GM12878 (cell line): ENCODE data around the gene HOXB1. TPM values are rescaled to one million over a fixed set of nuclear protein-coding genes. Genes with fewer than 3 reads are reported as not detected.

Source experiments
- ATAC-seq: fragments of 200-7000 bp; cut with Tn5 transposase; 3 replicates; pipeline ENCODE4 v1.9.1; 2020; ENCODE audit warnings: mild to moderate bottlenecking, moderate library complexity
- BruUV-seq: library from RNA; stranded (reverse); fragments of 400-500 nt; replicated peaks from 2 replicates; lab custom pipeline; 2021; lab: Mats Ljungman, UMichigan
- CTCF ChIA-PET: fragments of 300-600 bp; sonication (Branson Sonifier 250); formaldehyde crosslinking; extraction: SDS; loops from one replicate; lab custom pipeline; 2021; ENCODE audit warnings: inconsistent platforms; lab: Yijun Ruan, JAX
- POLR2A ChIA-PET: fragments of 350-600 bp; formaldehyde crosslinking; extraction: SDS; loops from one replicate; lab custom pipeline; 2021; ENCODE audit warnings: inconsistent platforms; lab: Charles Lee
- RAD21 ChIA-PET: fragments of 300-600 bp; sonication (Branson Sonifier 250); formaldehyde crosslinking; loops from one replicate; lab custom pipeline; 2023; ENCODE audit warnings: antibody characterized with exemption; ENCODE audit not compliant: unreplicated experiment; lab: Charles Lee
- SMC1A ChIA-PET: fragments of 300-600 bp; sonication (Branson Sonifier 250); formaldehyde crosslinking; loops from one replicate; lab custom pipeline; 2023; ENCODE audit not compliant: unreplicated experiment, uncharacterized antibody; lab: Charles Lee
- DNase-seq: peaks from one replicate; pipeline ENCODE4 v3.0.0-alpha.2; 2011; ENCODE audit warnings: low read depth, low spot score
- FAIRE-seq: peaks from 3 replicates; lab custom pipeline; 2011; peaks lifted over from hg19 to GRCh38; lab: Jason Lieb, UNC
- H2AFZ ChIP-seq: 2 replicates; pipeline ENCODE4 v1.6.0; 2011; ENCODE audit warnings: low read depth, low read length, control low read depth; ENCODE audit not compliant: control insufficient read depth
- H3K27ac ChIP-seq: 2 replicates; pipeline ENCODE4 v1.5.1; 2011; ENCODE audit warnings: control low read depth; ENCODE audit not compliant: control insufficient read depth, insufficient read depth
- H3K27me3 ChIP-seq, 2 experiments: replicated peaks in 1 of 2; 2 replicates each; pipeline versions ENCODE4 v1.6.0 to v1.6.1; 2011; ENCODE audit warnings: low read length in 1 of 2; ENCODE audit not compliant: control insufficient read depth in 2 of 2, insufficient read depth in 2 of 2
- H3K36me3 ChIP-seq, 2 experiments: 2 replicates each; pipeline ENCODE4 v1.5.1; 2011; ENCODE audit warnings: low read length in 1 of 2; ENCODE audit not compliant: control insufficient read depth in 2 of 2, insufficient read depth in 2 of 2
- H3K4me1 ChIP-seq: 2 replicates; pipeline ENCODE4 v1.6.1; 2011; ENCODE audit warnings: mild to moderate bottlenecking, low read length, moderate library complexity, mixed read lengths; ENCODE audit not compliant: control insufficient read depth, insufficient read depth
- H3K4me2 ChIP-seq: 2 replicates; pipeline ENCODE4 v1.6.0; 2011; ENCODE audit warnings: control low read depth; ENCODE audit not compliant: control insufficient read depth, insufficient read depth
- H3K4me3 ChIP-seq: fragments of 200-600 bp; sonication (generic); 2 replicates; pipeline ENCODE4 v1.5.1; 2016
- H3K79me2 ChIP-seq: 2 replicates; pipeline ENCODE4 v1.6.0; 2011; ENCODE audit warnings: low read length; ENCODE audit not compliant: control insufficient read depth, insufficient read depth
- H3K9ac ChIP-seq: 2 replicates; pipeline ENCODE4 v1.8.0; 2011; ENCODE audit warnings: low read length, control low read depth, mixed read lengths; ENCODE audit not compliant: control insufficient read depth, insufficient read depth
- H3K9me3 ChIP-seq: replicated peaks from 3 replicates; pipeline ENCODE4 v1.5.1; 2011; ENCODE audit warnings: mild to moderate bottlenecking, low read length; ENCODE audit not compliant: control insufficient read depth, insufficient read depth
- H4K20me1 ChIP-seq: 2 replicates; pipeline ENCODE4 v1.6.0; 2011; ENCODE audit not compliant: control insufficient read depth, insufficient read depth
- CTCF ChIP-seq, 3 experiments: IDR thresholded peaks in 2 of 3; conservative IDR thresholded peaks in 1 of 3; 2 replicates each; pipeline ENCODE4 v1.5.1; 2011; ENCODE audit warnings: low read depth in 3 of 3, low read length in 3 of 3, mild to moderate bottlenecking in 3 of 3, control low read depth in 2 of 3, moderate library complexity in 2 of 3, inconsistent platforms in 1 of 3, mixed read lengths in 1 of 3; ENCODE audit not compliant: control insufficient read depth in 2 of 3, insufficient read depth in 1 of 3; ENCODE audit errors: extremely low read depth in 1 of 3
- E2F8 ChIP-seq: fragments of 450-650 bp; IDR thresholded peaks from 2 replicates; pipeline ENCODE4 v1.6.1; 2018; ENCODE audit warnings: mild to moderate bottlenecking, low read depth, moderate library complexity; ENCODE audit not compliant: partially characterized antibody
- JUNB ChIP-seq: IDR thresholded peaks from 2 replicates; pipeline ENCODE4 v1.6.1; 2016; ENCODE audit warnings: antibody characterized with exemption, mild to moderate bottlenecking
- MEF2A ChIP-seq: IDR thresholded peaks from 2 replicates; pipeline ENCODE4 v1.6.1; 2011; ENCODE audit warnings: low read depth, mild to moderate bottlenecking, low read length, moderate library complexity; ENCODE audit not compliant: insufficient read depth
- RAD51 ChIP-seq: fragments of 450-650 bp; IDR thresholded peaks from 2 replicates; pipeline ENCODE4 v1.6.1; 2016; ENCODE audit warnings: moderate library complexity, mild to moderate bottlenecking, inconsistent platforms
- RCOR1 ChIP-seq: conservative IDR thresholded peaks from 2 replicates; pipeline ENCODE4 v1.6.1; 2012; ENCODE audit warnings: low read depth, low read length, improper control_type of control experiment
- SIX5 ChIP-seq: IDR thresholded peaks from 2 replicates; pipeline ENCODE4 v1.6.1; 2011; ENCODE audit warnings: mild to moderate bottlenecking, low read depth, low read length, moderate library complexity; ENCODE audit not compliant: severe bottlenecking
- SUZ12 ChIP-seq: fragments of 200-600 bp; sonication (generic); IDR thresholded peaks from one replicate; pipeline ENCODE4 v1.6.1; 2018; ENCODE audit warnings: antibody characterized with exemption, mild to moderate bottlenecking; ENCODE audit not compliant: unreplicated experiment
- TCF7 ChIP-seq: IDR thresholded peaks from 2 replicates; pipeline ENCODE4 v1.6.1; 2014; ENCODE audit warnings: antibody characterized with exemption, borderline replicate concordance
- WRNIP1 ChIP-seq: IDR thresholded peaks from 2 replicates; pipeline ENCODE4 v1.6.1; 2011; ENCODE audit warnings: low read depth, low read length, improper control_type of control experiment, borderline replicate concordance
- WGBS: methylation state at CpG from one replicate; pipeline ENCODE4 v1.1.6; 2016; ENCODE audit warnings: low lambda C conversion rate; ENCODE audit not compliant: insufficient replicate concordance, insufficient coverage; ENCODE audit errors: missing lambda C conversion rate; 5-methylcytosine and 5-hydroxymethylcytosine counted together
- in situ Hi-C: fragments of 300-500 bp; cut with MboI; formaldehyde crosslinking; loops from 9 replicates; pipeline ENCODE4 v1.14.3; 2018; ENCODE audit warnings: mixed read lengths
- intact Hi-C: fragments of 100-400 bp; cut with micrococcal nuclease; formaldehyde crosslinking; loops from one replicate; pipeline ENCODE4 v1.14.2; 2022; ENCODE audit not compliant: unreplicated experiment
- polyA plus RNA-seq, 11 experiments: library from polyadenylated mRNA; depleted of rRNA in 4 of 11; unstranded in 6 of 11; stranded (reverse) in 5 of 11; fragments of >200 nt; fragmentation: Nextera tagmentation in 4 of 11; fragmentation: Illumina TruSeq in 1 of 11; extraction: Ambion mirVana in 4 of 11; extraction: Trizol in 1 of 11; gene quantifications; 1 replicate in 1 of 11; 2 replicates in 10 of 11; pipeline versions ENCODE4 v1.2.1 to v1.2.3, GENCODE V29; 2011 to 2016; ENCODE audit warnings: inconsistent platforms in 2 of 11, missing spikeins in 2 of 11, low read depth in 1 of 11
- total RNA-seq, 4 experiments: library from RNA; depleted of rRNA in 3 of 4; stranded (reverse); fragments of >200 nt in 3 of 4; fragmentation: Illumina TruSeq in 1 of 4; extraction: Trizol in 1 of 4; gene quantifications; 2 replicates each; pipeline versions ENCODE4 v1.2.1 to v1.2.3, GENCODE V29; 2013 to 2021

Gene HOXB1
- total and polyA plus RNA-seq, 10 of the 15 experiments (the other 5 are each of a cell fraction or from before 2014, with no cell fraction given): not detected

- POLR2A ChIA-PET: interaction anchor here (1.2 kb wide), 1 partner anchor 8 kb away, joined by 4 read pairs; no protein-coding TSS in a partner anchor
- H3K9me3 ChIP-seq: no peaks in the 10 kb centered on the region
- no peak for TF ChIP-seq JUNB
- no peak for TF ChIP-seq E2F8
- TF ChIP-seq RCOR1: no peak
- TF ChIP-seq MEF2A: no peak
- TF ChIP-seq SUZ12: no peak
- no peak for TF ChIP-seq RAD51
- TF ChIP-seq WRNIP1: no peak
- TF ChIP-seq TCF7: no peak
- no peak for TF ChIP-seq CTCF (IDR thresholded peaks at IDR 0.05 in 2 of 3, conservative IDR thresholded peaks at IDR 0.05 in 1 of 3; ENCODE audit: control insufficient read depth in 2 of 3, extremely low read depth in 1 of 3, insufficient read depth in 1 of 3, low read depth in 3 of 3, low read length in 3 of 3)
- TF ChIP-seq SIX5: no peak
- no peak overlapping the region for H3K27ac ChIP-seq
- H4K20me1 ChIP-seq: no peaks in the 10 kb centered on the region
- H3K36me3 ChIP-seq: peaks cover 0 to 6% of the 10 kb centered on the region in 2 experiments; a peak in 2 of 4 replicates
- no TSS peak for BruUV-seq
- no peaks in the 10 kb centered on the region for H3K27me3 ChIP-seq
- DNase-seq (no peak), FAIRE-seq (no peak), ATAC-seq (no peak)
- intact Hi-C loops: no loop called here
- no peak overlapping the region for H3K4me3 ChIP-seq
- CTCF ChIA-PET: interaction anchor here (0.9 kb wide), 1 partner anchor 56 kb away, joined by 3 read pairs; no protein-coding TSS in a partner anchor
- in situ Hi-C loops: no loop called here
- RAD21 ChIA-PET: interaction anchor here (0.9 kb wide), 1 partner anchor 42 kb away, joined by 3 read pairs; no protein-coding TSS in a partner anchor
- no peak overlapping the region for H2AFZ ChIP-seq
- H3K4me1 ChIP-seq: no peaks in the 10 kb centered on the region
- WGBS: 90% methylated on average over 41 of the region's 44 CpGs
- SMC1A ChIA-PET: interaction anchor here (1.1 to 1.5 kb wide), 4 partner anchors 8 to 140 kb away, joined by 3 read pairs; no protein-coding TSS in a partner anchor
- H3K79me2 ChIP-seq: no peaks in the 10 kb centered on the region
- H3K4me2 ChIP-seq: no peak overlapping the region
- H3K9ac ChIP-seq: no peak overlapping the region
Measured at GRCh38 chr17:48554412-48555257, 23.8 kb upstream of the HOXB1 start.
